Stimulated activated CD4-positive, alpha-beta T cell treated with anti-CD3 and anti-CD28 coated beads, Interleukin-12 subunit alpha, Interleukin-12 subunit beta, amount 100 ng/mL, for 4 hours (primary cell): Measurements from ENCODE around the gene METTL25B.

Experiments
- DNase-seq: peaks from one replicate; pipeline ENCODE4 v3.0.0-alpha.2; 2020

The METTL25B gene

GRCh38 chr1:156728599-156729462, 562 bp downstream of the METTL25B start, which contains the start of gene ISG20L2:
ISG20L2 (minus strand) TSS chr1:156728766; CDS start chr1:156727652, 1,114 bp downstream.
- DNase-seq = peak; percentile 91

- no peak for DNase-seq
Observed at GRCh38 chr1:156733989-156734584, 5.8 kb downstream of the METTL25B start.

GRCh38 chr1:156738407-156738806, 10.1 kb downstream of the METTL25B start:
- DNase-seq = no peak

GRCh38 chr1:156738916-156739315, 10.6 kb downstream of the METTL25B start:
- DNase-seq = no peak

- no peak for DNase-seq
Observed at GRCh38 chr1:156740237-156740740, 12.0 kb downstream of the METTL25B start.

GRCh38 chr1:156740741-156741480, 12.6 kb downstream of the METTL25B start, which contains the start of gene MRPL24:
MRPL24 (minus strand) TSS chr1:156741088; CDS start chr1:156738704, 2,384 bp downstream.
- peak; percentile 94 for DNase-seq

GRCh38 chr1:156741481-156741983, 13.3 kb downstream of the METTL25B start:
- DNase-seq = no peak

- no peak for DNase-seq
Observed at GRCh38 chr1:156742017-156742416, 13.7 kb downstream of the METTL25B start.

GRCh38 chr1:156742801-156743200, 14.5 kb downstream of the METTL25B start:
- no peak for DNase-seq

GRCh38 chr1:156743367-156744302, 15.4 kb downstream of the METTL25B start:
- no peak for DNase-seq

- no peak for DNase-seq
Observed at GRCh38 chr1:156744344-156744743, 16.1 kb downstream of the METTL25B start.

GRCh38 chr1:156744786-156745419, 16.6 kb downstream of the METTL25B start:
- no peak for DNase-seq

- DNase-seq = no peak
Observed at GRCh38 chr1:156745881-156746280, 17.6 kb downstream of the METTL25B start.

- no peak for DNase-seq
Observed at GRCh38 chr1:156746406-156746727, 18.1 kb downstream of the METTL25B start.

GRCh38 chr1:156746728-156747631, 18.7 kb downstream of the METTL25B start:
- peak; percentile 41 for DNase-seq

GRCh38 chr1:156747742-156748669, 19.7 kb downstream of the METTL25B start:
- no peak for DNase-seq

GRCh38 chr1:156748670-156749418, 20.6 kb downstream of the METTL25B start:
- DNase-seq = no peak

- DNase-seq = no peak
Observed at GRCh38 chr1:156749419-156750118, 21.3 kb downstream of the METTL25B start.
